ENCODE measurements around the gene TBX10.
"Not testable (repeated sequence)": the region's sequence is repeated elsewhere in the genome, so short reads cannot be mapped to it uniquely, and the experiment has no call there.

Gene TBX10

DNA sequence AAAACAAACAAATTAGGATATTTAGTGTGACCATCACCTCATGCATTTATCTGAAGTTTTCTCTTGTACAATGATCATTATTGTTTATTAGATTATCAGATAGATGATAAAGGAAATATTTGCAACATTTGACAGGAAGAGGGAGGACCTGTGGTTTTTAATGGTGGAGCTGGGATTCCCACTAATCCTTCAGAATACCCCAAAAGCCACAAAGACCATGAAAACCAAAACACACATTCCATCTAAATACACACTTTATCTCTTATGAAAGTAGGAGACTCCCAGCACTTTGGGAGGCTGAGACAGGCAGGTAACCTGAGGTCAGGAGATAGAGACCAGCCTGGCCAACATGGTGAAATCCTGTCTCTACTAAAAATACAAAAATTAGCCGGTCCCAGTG is 40.4 kb downstream of the TBX10 start:
- no peak for DNase-seq (ENCODE audit: low read depth)

GRCh38 chr11:67597963-67598362 is 41.6 kb downstream of the TBX10 start:
- DNase-seq (ENCODE audit: low read depth): not testable (repeated sequence)

GRCh38 chr11:67597458-67597857 is 42.1 kb downstream of the TBX10 start:
- DNase-seq (ENCODE audit: low read depth): not testable (repeated sequence)

DNA sequence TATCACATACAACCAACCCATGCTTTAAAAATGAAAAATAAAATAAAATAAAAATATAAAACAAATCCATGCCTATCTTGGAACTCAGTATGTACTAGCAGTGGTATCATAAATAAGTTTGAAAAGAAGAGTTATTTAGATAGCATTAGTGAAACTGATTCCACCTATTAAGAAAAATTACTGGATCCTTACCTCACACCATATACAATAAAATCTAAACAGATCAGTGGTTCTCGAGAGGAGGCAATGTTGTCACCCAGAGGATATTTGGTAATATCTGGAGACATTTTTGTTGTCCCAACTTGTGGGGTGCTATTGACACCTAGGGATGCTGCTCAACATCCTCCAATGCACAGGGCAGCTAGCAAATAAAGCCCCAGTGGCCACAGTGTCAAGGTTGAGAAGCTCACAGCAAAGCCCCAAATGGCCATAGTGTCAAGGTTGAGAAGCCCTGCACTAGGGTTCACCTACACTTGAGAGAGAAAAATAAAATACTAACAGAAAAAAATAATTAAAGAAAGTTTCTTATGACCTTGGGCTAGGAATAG is 42.7 kb downstream of the TBX10 start:
- no peak for DNase-seq (ENCODE audit: low read depth)

- DNase-seq (ENCODE audit: low read depth): no peak
Measured at GRCh38 chr11:67594480-67594879, 45.1 kb downstream of the TBX10 start.

DNA sequence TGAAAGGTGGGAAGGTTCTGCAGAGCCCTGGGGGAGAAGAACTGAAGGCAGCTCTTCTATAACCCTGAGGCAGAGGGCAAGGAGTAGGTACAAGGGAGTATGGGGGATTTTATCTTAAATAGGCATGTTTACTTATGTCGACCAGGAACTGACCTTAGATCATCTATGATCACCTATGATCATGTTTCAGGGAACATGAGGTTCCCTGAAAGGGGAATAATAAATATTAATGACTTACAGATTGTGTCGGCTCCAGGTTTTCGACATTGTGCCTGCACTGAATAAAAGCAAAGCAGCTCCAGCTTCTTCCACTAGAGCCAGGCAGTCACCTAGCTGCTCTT is 46.0 kb downstream of the TBX10 start:
- no peak for DNase-seq (ENCODE audit: low read depth)

GRCh38 chr11:67592880-67593564 is 46.5 kb downstream of the TBX10 start:
- no peak for DNase-seq (ENCODE audit: low read depth)

DNA sequence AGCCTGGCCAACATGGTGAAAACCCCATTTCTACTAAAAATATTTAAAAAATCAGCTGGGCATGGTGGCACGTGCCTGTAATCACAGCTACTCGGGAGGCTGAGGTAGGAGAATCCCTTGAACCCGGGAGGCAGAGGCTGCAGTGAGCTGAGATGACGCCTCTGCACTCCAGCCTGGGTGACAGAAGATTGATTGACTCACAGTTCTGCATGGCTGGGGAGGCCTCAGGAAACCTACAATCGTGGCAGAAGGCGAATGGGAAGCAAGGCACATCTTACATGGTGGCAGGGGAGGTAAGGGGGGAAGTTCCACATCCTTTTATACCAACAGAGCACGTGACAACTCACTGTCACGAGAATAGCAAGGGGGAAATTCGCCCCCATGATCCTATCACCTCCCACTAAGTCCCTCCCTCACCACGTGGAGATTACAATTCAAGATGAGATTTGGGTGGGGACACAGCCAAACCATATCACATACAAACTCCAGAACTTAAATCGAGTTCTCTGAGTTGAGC is 50.6 kb downstream of the TBX10 start:
- not testable (repeated sequence) for DNase-seq (ENCODE audit: low read depth)

DNA sequence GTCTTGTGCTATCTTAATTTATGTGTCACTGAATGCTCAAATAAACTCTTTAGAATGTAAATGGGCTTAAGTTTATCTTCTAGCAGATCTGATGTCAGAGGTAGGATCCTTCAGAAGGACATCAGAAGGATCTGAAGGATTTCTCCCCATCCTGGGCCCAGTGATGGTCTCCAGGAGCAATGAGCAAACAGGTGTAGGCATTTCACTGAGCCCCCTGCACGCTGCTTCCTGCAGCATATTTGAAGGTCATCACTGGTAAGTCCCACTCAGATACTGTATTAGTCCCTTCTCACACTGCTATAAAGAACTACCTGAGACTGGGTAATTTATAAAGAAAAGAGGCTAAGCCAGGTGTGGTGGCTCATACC is 51.4 kb downstream of the TBX10 start:
- DNase-seq (ENCODE audit: low read depth): no peak

DNA sequence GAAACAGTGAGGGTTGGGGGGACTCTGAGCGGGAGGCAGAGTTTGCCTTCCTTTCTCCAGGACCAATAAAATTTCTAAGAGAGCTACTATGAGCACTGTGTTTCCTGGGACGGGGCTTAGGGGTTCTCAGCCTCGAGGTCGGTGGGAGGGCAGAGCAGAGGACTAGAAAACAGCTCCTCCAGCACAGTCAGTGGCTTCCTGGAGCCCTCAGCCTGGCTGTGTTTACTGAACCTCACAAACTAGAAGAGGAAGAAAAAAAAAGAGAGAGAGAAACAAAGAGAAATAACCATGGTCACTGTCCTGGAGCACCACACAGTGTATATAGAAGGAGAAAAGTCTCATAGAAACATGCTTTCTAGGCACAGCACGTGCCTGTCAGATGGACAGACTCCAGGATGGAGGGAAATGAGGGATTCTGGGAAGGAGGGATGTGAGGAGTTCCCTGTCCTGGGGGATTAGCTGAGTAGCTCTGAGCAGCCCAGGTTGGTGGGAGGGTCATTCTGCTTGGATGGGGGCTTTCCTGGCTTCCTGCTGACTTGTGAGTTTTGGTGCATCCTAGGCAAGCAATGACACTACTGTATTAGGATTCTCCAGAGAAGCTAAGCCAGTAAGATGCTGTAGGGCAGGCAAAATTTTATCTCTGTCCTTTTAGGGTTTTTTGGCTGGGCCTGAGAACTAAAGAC is 52.9 kb downstream of the TBX10 start:
- DNase-seq (ENCODE audit: low read depth): no peak

- no peak for DNase-seq (ENCODE audit: low read depth)
Measured at GRCh38 chr11:67585911-67586310, 53.7 kb downstream of the TBX10 start.

DNA sequence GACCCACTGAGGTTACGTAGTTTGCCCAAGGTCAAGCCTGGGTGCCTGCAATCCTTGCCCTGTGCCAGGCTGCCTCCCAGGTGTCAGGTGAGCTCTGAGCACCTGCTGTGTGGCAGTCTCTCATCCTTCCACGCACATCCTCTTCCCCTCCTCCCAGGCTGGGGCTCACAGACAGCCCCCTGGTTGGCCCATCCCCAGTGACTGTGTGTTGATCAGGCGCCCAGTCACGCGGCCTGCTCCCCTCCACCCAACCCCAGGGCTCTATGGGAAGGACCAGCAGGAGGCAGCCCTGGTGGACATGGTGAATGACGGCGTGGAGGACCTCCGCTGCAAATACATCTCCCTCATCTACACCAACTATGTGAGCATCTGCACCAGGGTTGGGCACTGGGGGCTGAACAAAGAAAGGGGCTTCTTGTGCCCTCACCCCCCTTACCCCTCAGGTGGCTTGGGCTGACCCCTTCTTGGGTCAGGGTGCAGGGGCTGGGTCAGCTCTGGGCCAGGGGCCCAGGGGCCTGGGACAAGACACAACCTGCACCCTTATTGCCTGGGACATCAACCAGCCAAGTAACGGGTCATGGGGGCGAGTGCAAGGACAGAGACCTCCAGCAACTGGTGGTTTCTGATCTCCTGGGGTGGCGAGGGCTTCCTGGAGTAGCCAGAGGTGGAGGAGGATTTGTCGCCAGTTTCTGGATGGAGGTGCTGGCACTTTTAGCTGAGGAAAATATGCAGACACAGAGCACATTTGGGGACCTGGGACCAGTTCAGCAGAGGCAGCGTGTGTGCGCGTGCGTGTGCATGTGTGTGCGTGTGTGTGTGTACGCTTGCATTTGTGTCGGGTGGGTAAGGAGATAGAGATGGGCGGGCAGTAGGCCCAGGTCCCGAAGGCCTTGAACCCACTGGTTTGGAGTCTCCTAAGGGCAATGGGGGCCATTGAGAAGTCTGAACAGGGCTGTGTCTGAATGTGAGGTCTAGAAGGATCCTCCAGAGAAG is 54.4 kb downstream of the TBX10 start:
- no peak for DNase-seq (ENCODE audit: low read depth)

DNA sequence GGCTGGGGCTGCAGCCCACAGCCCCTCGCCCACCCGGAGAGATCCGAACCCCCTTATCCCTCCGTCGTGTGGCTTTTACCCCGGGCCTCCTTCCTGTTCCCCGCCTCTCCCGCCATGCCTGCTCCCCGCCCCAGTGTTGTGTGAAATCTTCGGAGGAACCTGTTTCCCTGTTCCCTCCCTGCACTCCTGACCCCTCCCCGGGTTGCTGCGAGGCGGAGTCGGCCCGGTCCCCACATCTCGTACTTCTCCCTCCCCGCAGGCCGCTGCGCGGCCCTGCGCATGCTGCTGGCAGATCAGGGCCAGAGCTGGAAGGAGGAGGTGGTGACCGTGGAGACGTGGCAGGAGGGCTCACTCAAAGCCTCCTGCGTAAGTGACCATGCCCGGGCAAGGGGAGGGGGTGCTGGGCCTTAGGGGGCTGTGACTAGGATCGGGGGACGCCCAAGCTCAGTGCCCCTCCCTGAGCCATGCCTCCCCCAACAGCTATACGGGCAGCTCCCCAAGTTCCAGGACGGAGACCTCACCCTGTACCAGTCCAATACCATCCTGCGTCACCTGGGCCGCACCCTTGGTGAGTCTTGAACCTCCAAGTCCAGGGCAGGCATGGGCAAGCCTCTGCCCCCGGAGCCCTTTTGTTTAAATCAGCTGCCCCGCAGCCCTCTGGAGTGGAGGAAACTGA is 55.2 kb downstream of the TBX10 start:
- DNase-seq (ENCODE audit: low read depth): no peak

DNA sequence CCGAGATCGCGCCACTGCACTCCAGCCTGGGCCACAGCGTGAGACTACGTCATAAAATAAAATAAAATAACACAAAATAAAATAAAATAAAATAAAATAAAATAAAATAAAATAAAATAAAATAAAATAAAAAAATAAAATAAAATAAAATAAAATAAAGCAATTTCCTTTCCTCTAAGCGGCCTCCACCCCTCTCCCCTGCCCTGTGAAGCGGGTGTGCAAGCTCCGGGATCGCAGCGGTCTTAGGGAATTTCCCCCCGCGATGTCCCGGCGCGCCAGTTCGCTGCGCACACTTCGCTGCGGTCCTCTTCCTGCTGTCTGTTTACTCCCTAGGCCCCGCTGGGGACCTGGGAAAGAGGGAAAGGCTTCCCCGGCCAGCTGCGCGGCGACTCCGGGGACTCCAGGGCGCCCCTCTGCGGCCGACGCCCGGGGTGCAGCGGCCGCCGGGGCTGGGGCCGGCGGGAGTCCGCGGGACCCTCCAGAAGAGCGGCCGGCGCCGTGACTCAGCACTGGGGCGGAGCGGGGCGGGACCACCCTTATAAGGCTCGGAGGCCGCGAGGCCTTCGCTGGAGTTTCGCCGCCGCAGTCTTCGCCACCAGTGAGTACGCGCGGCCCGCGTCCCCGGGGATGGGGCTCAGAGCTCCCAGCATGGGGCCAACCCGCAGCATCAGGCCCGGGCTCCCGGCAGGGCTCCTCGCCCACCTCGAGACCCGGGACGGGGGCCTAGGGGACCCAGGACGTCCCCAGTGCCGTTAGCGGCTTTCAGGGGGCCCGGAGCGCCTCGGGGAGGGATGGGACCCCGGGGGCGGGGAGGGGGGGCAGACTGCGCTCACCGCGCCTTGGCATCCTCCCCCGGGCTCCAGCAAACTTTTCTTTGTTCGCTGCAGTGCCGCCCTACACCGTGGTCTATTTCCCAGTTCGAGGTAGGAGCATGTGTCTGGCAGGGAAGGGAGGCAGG is 56.0 kb downstream of the TBX10 start, which contains the start of gene GSTP1:
TSS of gene GSTP1 (plus strand) at position 566 of the 958 bp plus-strand sequence. CDS start at position 598, 32 bp downstream.
- DNase-seq (ENCODE audit: low read depth): peak; percentile 72

- DNase-seq (ENCODE audit: low read depth): no peak
Measured at GRCh38 chr11:67582011-67582410, 57.6 kb downstream of the TBX10 start.

DNA sequence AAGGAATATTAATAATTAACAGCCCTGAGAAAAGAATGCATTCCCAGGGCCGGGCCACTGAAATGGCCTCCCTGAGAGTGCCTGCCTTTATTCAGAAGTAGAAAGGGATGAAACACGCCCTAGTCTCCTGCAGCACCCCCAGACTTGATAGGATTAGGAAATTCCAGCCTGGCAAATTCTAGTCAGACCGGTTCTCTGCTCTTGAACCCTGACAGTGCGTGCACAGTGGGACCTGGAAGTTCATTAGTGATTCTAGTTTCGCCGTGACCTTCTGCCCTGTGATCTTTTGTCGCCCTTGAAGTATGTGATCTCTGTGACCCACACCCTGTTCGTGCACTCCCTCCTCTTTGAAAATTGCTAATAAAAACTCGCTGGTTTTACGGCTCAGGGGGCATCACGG is 58.1 kb downstream of the TBX10 start:
- DNase-seq (ENCODE audit: low read depth): no peak
